Adrenal gland (tissue), 5 donors: Measurements from ENCODE around the gene MRPS34.

Source experiments
- CTCF ChIP-seq, 6 experiments: fragments of 450-650 bp in 4 of 6; fragments of 200-600 bp in 2 of 6; sonication (generic) in 1 of 6; IDR thresholded peaks; 1 replicate in 5 of 6; 2 replicates in 1 of 6; pipeline versions ENCODE4 v1.5.1 to v1.8.0; 2016 to 2021; ENCODE audit warnings: antibody characterized with exemption in 6 of 6, mild to moderate bottlenecking in 2 of 6, moderate library complexity in 1 of 6
- POLR2A ChIP-seq, 2 donors: fragments of 450-650 bp; IDR thresholded peaks; one replicate each; pipeline ENCODE4 v1.6.1; 2017; ENCODE audit warnings: antibody characterized with exemption in 2 of 2, mild to moderate bottlenecking in 2 of 2, moderate library complexity in 1 of 2
- donor health status: DM: no; HTN: no; CAD: no.

- TF ChIP-seq CTCF (IDR thresholded peaks at IDR 0.05) (no peak), POLR2A (IDR thresholded peaks at IDR 0.05) (no peak)
Measured at GRCh38 chr16:1741553-1742165, 31.3 kb downstream of the MRPS34 start.
